Left ventricle myocardium inferior (tissue), 1 donor: Measurements from ENCODE around the gene MMP17. TPM values are rescaled to one million over a fixed set of nuclear protein-coding genes. Genes with fewer than 3 reads are reported as not detected.

Experiments
- DNase-seq: peaks from one replicate; pipeline ENCODE4 v3.0.0-alpha.2; 2020
- H3K27ac ChIP-seq: fragments of 200-600 bp; replicated peaks from 2 replicates; pipeline ENCODE4 v1.8.0; 2021
- H3K27me3 ChIP-seq: fragments of 200-600 bp; 2 replicates; pipeline ENCODE4 v1.8.0; 2021; ENCODE audit warnings: low read depth
- H3K36me3 ChIP-seq: fragments of 200-600 bp; 2 replicates; pipeline ENCODE4 v1.8.0; 2021
- H3K4me1 ChIP-seq: fragments of 200-600 bp; 2 replicates; pipeline ENCODE4 v1.8.0; 2021
- H3K4me3 ChIP-seq: fragments of 200-600 bp; 2 replicates; pipeline ENCODE4 v1.8.0; 2021; ENCODE audit warnings: mild to moderate bottlenecking, moderate library complexity
- H3K9me3 ChIP-seq: fragments of 200-600 bp; replicated peaks from 2 replicates; pipeline ENCODE4 v1.8.0; 2021
- CTCF ChIP-seq: fragments of 200-600 bp; IDR thresholded peaks from 2 replicates; pipeline ENCODE4 v1.8.0; 2021; ENCODE audit warnings: antibody characterized with exemption, mild to moderate bottlenecking, borderline replicate concordance
- intact Hi-C: fragments of 100-400 bp; cut with micrococcal nuclease; formaldehyde crosslinking; loops from one replicate; pipeline ENCODE4 v1.11.0; 2022
- total RNA-seq: library from RNA; stranded (reverse); fragmentation: NEBNext Ultra II Directional; extraction: Animal tissue kit (Norgen Biotek cat#: 25700); gene quantifications from one replicate; pipeline ENCODE4 v1.2.1, GENCODE V29; 2021
- donor health status: DM: no; HTN: yes; CAD: no; lungs with severe emphysema.

MMP17 gene
- total RNA-seq, 1 donor from 2014 or later: 0.77 TPM

GRCh38 chr12:131829356-131829747 lies 1.2 kb downstream of the MMP17 start:
- Histone ChIP-seq H3K27ac (no peak overlapping the region), H3K27me3 (peaks cover 92% of the 10 kb centered on the region), H3K36me3 (no peaks in the 10 kb centered on the region), H3K9me3 (no peaks in the 10 kb centered on the region), H3K4me1 (peaks cover 42% of the 10 kb centered on the region), H3K4me3 (peak overlapping the region; percentile 68)
- DNase-seq: no peak
- no peak for TF ChIP-seq CTCF
- intact Hi-C loops: no loop called here

GRCh38 chr12:131829791-131830334 lies 1.7 kb downstream of the MMP17 start:
- no peak for TF ChIP-seq CTCF
- Histone ChIP-seq H3K9me3 (no peaks in the 10 kb centered on the region), H3K27ac (peak overlapping the region; percentile 74), H3K36me3 (no peaks in the 10 kb centered on the region), H3K4me1 (peaks cover 42% of the 10 kb centered on the region), H3K27me3 (peaks cover 92% of the 10 kb centered on the region), H3K4me3 (peak overlapping the region; percentile 68)
- DNase-seq: no peak
- intact Hi-C loops: no loop called here

GRCh38 chr12:131830335-131830913 lies 2.2 kb downstream of the MMP17 start:
- peak; percentile 71 for TF ChIP-seq CTCF
- peaks cover 42% of the 10 kb centered on the region for H3K4me1 ChIP-seq
- peak overlapping the region; percentile 74 for H3K27ac ChIP-seq
- H3K9me3 ChIP-seq: no peaks in the 10 kb centered on the region
- peaks cover 92% of the 10 kb centered on the region for H3K27me3 ChIP-seq
- peak; percentile 86 for DNase-seq
- peak overlapping the region; percentile 68 for H3K4me3 ChIP-seq
- intact Hi-C loops: no loop called here
- H3K36me3 ChIP-seq: no peaks in the 10 kb centered on the region

- Histone ChIP-seq H3K9me3 (no peaks in the 10 kb centered on the region), H3K27ac (peak overlapping the region; percentile 74), H3K27me3 (peaks cover 92% of the 10 kb centered on the region), H3K4me3 (peak overlapping the region; percentile 68), H3K4me1 (peaks cover 42% of the 10 kb centered on the region), H3K36me3 (no peaks in the 10 kb centered on the region)
- no peak for TF ChIP-seq CTCF
- intact Hi-C loops: no loop called here
- no peak for DNase-seq
Measured at GRCh38 chr12:131830914-131831571, 2.9 kb downstream of the MMP17 start.

- intact Hi-C loops: no loop called here
- H3K9me3 ChIP-seq: no peaks in the 10 kb centered on the region
- TF ChIP-seq CTCF: no peak
- H3K27ac ChIP-seq: peak overlapping the region; percentile 74
- H3K27me3 ChIP-seq: peaks cover 87% of the 10 kb centered on the region
- H3K4me3 ChIP-seq: peak overlapping the region; percentile 68
- no peaks in the 10 kb centered on the region for H3K36me3 ChIP-seq
- no peak for DNase-seq
- peaks cover 42% of the 10 kb centered on the region for H3K4me1 ChIP-seq
Measured at GRCh38 chr12:131831635-131832041, 3.4 kb downstream of the MMP17 start.
